Activated T-cell treated with anti-CD3 and anti-CD28 coated beads for 24 hours (primary cell): Measurements from ENCODE around the gene OMP.
"Not testable (repeated sequence)": the region's sequence is repeated elsewhere in the genome, so short reads cannot be mapped to it uniquely, and the experiment has no call there.

Experiments used
- DNase-seq: peaks from one replicate; pipeline ENCODE4 v3.0.0-alpha.2; 2020; ENCODE audit warnings: low read depth

Gene OMP, protein sequence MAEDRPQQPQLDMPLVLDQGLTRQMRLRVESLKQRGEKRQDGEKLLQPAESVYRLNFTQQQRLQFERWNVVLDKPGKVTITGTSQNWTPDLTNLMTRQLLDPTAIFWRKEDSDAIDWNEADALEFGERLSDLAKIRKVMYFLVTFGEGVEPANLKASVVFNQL

DNA sequence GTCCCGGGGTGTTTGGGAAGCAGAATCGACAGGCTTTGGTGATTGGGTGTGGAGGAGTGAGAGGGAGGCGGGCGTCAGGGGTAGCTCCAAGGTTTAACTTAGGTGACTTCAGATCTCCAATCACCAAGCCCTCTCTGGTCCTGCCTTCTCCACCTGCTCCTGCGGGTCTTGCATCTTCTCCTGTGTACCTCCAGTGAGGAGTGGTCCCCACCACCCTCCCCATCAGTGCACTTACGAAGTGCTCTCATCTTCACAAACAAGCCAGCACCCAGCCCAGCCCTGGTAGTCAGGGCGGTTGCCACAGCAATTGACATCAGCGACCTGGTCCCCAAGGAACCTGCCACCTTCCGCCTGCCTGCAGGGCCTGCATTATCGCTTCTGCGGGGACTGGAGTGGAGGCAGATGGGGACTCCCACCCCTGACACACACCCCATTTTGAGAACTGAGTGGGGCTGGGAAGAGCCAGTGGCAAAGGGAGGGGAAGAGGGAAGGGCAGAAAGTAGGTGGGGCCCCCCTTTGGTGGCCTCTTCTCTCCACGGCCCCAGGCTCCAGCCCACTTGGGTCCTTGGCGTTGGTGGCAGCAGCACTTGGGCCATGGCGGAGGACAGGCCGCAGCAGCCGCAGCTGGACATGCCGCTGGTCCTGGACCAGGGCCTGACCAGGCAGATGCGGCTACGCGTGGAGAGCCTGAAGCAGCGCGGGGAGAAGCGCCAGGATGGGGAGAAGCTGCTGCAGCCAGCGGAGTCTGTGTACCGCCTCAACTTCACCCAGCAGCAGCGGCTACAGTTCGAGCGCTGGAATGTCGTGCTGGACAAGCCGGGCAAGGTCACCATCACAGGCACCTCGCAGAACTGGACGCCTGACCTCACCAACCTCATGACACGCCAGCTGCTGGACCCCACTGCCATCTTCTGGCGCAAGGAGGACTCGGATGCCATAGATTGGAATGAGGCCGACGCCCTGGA, at the start of gene OMP:
Gene OMP, plus strand, starts transcription at position 595 of the 965 bp plus-strand sequence. Its CDS starts 0 bp downstream, at position 595.
- no peak for DNase-seq

DNA sequence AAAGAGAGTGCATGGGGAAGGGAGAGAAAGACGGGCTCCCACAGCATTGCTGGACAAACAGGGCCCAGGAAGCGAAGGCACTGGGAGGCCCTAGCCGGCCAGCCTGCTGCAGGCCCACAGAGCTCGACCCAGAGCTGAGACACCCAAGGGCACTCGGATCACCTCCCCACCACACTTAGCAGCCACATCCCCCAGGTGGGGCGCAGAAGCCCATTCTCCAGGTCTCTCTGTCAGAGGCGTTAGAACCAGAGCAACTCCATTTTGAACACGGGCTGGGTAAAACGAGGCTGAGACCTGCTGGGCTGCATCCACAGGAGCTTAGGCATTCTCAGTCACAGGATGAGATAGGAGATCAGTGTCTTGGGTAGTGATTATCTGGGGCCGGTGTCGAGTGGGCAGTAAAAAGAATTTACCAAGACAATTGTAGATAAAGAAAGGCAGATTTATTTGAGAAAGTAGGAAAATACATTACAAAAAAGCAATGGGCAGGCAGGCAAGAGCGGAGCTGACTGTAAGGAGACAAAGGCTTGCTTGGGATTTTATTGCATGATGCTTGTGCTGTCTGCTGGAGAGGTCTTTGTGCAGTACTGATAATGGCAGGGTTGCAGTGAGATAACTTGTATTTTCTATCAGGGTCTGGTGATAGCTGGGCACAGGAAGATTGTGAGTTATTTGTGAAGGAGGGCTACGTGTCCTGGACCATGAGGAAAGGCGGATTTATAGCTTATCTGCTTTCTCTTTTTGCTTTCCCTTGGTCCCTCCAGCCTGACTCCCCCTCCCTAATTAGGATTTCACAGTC, 49.2 kb upstream of the OMP start:
- no peak for DNase-seq

DNA sequence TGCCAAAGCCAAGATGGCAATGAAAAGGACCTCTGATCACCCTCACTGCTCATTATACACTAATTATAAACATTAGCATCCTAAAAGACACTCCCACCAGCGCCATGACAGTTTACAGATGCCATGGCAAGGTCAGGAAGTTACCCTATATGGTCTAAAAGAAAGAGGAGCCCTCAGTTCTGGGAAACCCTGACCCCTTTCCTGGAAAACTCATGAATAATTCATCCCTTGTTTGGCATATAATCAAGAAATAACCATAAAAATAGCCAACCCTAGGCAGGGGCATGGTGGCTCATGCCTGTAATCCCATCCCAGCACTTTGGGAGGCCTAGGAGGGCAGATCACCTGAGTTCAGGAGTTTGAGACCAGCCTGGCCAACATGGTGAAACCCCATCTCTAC, 48.6 kb upstream of the OMP start:
- DNase-seq = no peak

DNA sequence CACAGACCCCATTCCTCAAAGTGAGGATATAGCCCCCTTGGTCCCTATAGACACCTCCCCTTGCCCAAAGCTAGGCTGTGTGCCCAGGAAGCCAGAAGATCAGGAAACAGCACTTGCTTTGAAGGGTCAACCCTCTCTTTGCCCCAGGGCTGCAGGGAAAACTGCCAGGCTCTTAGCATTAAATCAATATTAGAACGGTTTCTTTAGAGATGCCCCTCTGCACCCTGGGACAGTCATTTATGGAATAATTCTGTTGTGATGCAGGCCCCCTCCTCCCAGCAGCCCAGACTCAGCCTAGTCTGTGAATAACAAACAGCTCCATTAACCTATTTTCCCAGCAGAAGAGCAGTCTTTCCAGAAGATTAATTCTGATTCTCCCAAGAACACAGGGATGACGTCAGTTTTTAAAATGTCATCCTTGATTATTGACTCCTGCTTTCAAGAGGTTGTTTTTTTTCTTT, 47.5 kb upstream of the OMP start:
- no peak for DNase-seq

DNA sequence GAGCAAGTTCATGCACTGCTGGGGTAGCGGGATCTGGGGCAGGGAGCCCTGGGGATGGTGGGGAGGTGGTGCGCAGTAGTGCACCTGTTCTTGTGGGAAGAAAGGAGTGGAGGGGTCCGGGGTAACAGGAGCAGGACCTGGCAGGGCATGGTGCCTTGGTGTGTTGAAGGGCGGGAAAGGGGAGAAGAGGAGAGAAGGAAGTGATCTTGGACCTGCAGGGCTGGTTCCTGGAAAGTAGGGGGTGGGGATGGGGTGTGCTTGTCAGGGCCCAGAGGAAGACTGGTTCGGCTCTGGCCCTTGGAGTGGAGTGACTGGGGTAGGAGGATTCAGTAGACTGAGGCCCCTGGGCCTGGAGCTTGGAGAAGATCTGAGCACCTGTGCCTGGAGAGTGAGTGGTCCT, 46.7 kb upstream of the OMP start:
- no peak for DNase-seq

DNA sequence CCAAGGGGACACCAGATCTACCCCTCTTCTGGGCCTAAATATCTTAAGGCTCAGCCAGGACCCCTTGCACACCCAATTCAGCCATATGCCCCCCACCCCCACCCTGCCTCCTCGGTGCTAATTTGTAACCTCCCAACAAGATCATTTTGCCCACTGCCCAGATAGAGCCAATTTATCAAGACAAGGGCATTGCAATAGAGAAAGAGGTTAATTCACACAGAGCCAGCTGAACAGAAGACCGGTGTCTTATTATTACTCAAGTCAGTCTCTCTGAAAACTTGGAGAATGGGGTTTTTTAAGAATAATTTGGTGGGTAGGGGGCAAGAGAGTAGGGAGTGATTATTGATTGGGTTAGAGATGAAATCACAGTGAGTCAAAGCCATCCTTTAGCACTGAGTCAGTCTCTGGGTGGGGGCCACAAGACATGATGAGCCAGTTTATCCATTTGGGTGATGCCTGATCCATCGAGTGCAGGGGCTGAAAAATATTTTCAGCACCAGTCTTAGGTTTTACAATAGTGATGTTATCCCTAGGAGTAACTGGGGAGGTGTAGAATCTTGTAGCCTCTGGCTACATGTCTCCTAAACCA, 45.7 kb upstream of the OMP start:
- no peak for DNase-seq

DNA sequence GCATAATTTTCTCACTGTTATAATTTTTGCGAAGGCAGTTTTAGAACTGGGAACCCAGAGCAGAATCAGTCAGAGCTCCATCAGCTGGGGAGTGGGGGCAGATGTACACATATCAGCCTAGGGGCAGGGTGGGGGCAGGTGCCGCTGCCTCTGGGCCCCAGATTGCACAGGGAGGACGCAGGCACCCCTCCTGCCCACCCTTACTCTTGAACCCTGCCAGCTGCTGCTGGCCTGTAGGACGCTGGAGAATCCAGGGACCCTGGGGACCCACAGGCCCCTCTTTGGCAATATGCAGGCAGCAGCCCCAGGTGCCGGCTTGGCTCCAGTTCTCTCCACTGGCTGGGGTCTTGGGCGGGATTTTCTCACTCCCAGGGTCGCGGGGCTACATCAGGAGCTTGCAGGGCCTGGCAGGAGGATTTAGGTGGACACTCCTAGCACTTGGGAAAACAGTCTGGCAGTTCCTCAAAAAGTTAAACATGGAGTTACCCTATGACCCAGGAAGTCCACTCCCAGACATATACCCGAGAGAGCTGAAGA, 44.6 kb upstream of the OMP start:
- DNase-seq = no peak

DNA sequence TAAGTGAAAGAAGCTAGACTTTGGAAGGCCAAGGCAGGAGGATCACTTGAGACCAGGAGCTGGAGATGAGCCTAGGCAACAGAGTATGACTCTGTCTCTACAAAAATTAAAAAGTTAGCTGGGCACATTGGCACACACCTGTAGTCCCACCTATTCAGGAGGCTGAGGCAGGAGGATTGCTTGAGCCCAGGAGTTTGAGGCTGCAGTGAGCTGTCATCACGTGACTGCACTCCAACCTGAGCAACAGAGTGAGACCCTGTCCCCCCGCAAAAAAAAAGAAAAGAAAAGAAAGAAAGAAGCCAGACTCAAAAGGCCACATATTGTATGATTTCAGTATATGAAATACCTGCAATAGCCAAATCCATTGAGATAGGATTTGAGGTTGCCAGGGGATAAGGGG, 43.7 kb upstream of the OMP start:
- DNase-seq = no peak

DNA sequence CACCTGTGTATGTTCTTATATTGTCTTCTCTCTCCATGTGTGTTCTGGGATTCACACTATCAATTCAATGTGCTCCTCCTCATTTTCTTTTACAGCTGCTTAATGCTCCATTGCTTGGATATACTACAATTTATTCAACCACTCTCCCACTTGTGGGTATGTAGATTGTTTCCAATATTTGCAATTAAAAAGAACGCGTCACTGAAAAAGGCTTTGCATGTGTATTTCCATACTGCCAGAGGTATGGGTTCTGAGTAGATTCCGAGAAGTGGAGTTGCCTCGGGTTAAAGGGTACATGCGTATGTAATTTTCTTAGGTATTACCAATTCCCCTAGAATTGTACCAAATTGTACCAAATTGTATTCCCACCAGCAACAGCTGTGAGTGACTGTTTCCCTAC, 42.8 kb upstream of the OMP start:
- DNase-seq = no peak

DNA sequence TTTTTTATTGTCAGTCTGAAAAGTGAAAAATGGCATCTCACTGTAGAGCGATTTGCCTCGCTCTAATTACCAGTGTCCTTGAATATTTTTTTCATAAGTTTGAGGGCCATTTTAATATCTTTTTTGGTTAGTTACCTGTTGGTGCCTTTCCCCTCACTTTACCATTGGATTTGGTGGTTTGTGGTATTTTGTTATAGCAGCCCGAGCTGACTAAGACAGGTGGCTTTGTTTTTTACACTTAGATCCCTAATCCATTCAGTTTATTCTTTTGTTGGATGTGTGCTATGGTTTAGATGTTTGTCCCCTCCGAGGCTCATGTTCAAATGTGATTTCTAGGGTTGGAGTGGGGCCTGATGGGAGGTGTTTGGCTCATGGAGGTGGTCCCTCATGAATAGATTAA, 42.4 kb upstream of the OMP start:
- DNase-seq = no peak

DNA sequence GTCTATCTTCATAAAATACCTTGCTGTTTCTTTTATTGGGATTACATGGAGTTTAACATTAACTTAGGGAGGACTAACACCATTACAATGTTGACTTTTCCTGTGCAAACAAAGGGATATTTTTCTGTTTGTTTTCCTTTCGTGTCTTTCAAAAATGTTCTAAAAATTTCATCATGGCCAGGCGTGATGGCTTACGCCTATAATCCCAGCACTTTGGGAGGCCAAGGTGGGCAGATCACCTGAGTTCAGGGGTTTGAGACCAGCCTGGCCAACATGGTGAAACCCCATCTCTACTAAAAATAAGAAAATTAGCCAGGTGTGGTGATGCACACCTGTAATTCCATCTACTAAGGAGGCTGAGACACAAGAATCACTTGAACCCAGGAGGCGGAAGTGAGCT, 41.4 kb upstream of the OMP start:
- DNase-seq = not testable (repeated sequence)

DNA sequence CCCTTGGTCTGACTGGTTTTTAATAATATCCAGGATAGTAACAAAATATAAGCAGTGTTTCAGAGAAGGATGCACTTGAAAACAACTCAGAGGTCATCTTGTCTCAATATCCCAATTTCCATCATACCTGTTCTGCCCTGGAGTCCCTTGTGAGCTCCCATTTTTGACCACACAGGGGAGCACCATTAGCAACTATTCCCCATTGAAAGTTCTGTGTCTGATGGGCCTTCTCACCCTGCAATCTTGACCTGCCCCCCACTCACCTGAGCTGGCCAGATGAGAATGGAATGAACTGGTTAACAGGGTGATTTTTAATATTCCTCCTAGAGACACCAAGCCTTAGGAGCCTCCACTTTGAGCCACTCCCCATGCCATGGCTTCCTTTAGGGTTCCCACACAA, 39.7 kb upstream of the OMP start:
- DNase-seq = no peak

DNA sequence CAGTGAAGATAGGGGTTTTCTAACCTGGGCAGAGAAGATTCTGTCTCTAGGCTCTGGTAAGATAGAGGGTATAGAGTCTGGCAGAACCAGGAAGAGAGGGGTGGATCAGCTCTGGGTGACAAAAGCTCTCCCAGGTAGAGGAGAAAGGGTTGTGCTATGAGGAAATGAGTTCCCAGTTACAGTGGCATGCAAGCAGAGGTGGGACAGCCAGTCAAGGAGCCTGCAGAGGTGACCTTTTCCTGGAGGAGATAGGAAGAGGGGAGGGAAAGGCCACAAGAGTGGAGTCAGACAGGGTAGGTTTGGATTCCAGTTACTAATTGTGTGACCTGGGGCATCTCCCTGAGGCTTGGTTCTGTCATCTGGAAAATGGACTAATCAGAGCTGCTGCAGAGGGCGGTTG, 39.2 kb upstream of the OMP start:
- DNase-seq = no peak

DNA sequence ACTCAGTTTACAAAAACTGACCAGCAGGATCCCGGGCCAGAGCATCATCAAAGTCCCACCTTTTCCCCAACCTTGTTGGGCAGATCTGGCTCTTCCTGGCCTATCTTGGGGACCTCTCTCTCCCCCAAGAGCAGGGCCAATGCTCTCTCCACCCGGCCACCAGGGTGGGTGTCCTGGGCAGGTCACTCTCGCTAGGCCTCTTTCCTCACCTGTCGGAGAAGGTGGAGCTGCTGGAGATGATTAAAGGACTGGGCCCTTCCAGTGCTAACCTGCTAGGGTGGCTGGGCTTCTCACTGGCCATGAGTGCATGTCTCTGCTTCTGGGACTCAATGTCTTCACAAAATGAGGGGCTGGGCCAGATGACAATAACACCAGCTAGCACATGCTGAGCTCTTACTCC, 38.8 kb upstream of the OMP start:
- DNase-seq = no peak

DNA sequence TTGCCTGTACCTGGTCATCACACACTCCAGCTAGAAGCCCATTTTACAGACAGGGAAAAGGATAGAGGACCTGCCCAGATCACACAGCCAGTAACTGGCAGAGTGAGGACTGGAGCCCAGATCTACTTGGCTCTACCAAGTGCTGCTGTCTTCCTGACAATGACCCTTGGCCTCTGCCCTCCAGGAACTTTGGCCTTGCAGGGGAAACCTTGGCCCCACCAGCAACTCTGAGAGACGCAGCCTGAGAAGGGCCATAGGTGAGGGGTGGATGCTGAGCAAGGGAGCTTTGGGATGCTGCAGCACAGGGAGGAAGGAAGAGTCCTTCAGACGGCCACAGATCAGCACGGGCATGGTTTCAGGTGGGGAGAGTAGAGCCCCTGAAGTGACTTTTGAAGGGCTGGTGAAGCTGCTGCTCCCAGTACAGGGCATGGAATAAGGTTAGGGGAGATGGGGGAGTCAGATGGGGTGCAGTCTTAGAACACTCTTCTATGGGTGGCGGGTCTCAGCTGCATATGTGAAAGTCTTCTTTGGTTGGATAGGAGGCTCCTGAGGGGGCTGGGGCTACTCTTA, 37.9 kb upstream of the OMP start:
- DNase-seq = no peak

DNA sequence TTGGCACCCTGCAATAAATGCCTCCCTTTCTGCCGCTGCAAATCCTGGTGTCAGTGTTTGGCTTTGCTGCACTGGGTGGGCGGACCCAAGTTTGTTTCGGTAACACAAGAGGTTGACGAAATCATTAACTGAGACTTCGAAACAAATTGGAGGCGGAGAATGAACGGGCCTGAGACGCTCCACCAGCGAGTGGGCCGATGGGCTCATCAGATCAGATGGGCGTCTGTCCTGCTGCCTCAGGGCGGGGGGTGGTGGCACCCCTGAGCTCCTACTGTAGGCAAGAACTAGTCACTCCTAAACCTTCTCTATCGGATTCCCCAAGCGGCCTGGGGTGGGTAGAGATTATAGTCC, 36.8 kb upstream of the OMP start:
- no peak for DNase-seq

DNA sequence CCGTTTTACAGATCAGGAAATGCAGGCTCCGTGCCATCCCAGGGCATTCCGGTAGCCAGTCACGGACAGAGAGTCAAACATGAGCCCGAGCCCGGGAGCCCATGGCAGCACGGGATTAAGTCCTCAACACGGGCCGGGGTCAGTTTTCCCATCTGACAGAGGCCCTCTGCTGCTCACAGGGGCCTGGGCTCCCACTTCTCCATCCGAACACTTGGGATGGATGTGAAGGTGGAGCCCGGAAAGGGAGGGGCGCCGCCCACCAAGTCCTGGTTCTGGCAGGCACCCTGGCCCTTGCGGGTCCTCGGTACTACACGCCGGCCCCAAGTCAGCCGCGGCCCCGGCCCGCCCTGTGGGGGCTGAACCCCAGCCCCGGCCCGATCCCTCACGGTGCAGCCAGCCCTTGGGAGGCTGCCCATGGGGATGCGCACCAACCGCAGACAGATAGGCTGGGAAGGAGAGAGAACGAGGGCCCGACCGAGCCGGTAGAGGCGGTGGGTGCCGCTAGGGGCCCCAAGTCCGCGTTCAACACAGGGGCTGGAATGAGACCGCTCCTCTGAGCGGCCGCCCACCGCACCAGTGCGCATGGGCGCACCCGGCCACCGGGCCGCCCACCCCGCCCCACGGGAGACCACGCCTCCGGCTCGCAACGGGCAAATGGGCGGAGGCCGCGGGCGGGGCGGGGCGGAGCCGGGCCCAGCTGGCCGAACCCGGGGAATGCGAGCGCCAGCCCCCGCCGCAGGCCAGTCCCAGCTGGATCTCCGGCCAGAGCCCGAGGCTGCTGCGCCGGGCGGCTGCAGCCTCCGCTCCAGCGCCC, 36.2 kb upstream of the OMP start, which contains the start of gene CAPN5:
Gene CAPN5, plus strand, starts transcription at position 743 of the 814 bp plus-strand sequence. CDS start 17,916 bp downstream, outside the sequence.
- DNase-seq = peak; percentile 83

DNA sequence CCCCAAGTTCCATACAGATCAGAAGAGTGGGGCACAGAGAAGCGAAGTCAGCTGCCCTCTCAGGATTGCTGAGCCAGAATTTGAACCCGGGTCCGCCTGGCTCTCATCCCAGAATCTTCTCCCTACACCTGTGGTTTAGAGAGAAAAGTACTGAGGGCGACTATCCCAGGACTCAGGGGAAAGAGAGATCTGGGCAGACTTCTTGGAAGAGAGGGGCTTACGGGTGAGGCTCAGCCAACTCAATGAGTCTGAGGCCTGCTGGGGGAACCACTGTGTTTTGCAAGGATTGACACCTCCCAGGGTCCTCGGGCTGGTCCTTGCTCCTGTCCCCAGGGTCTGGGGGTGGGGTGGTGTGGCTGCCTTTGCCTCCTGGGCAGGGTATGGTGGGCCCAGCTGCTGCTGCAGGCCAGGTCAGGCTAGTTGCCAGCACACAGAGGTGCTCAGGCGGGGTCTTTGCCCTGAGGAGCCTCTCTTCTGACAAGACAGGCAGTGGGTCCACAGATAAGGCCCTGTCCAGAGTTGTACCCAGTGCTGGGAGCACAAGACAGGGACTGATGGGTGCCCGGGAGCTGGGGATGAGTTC, 34.7 kb upstream of the OMP start:
- no peak for DNase-seq

DNA sequence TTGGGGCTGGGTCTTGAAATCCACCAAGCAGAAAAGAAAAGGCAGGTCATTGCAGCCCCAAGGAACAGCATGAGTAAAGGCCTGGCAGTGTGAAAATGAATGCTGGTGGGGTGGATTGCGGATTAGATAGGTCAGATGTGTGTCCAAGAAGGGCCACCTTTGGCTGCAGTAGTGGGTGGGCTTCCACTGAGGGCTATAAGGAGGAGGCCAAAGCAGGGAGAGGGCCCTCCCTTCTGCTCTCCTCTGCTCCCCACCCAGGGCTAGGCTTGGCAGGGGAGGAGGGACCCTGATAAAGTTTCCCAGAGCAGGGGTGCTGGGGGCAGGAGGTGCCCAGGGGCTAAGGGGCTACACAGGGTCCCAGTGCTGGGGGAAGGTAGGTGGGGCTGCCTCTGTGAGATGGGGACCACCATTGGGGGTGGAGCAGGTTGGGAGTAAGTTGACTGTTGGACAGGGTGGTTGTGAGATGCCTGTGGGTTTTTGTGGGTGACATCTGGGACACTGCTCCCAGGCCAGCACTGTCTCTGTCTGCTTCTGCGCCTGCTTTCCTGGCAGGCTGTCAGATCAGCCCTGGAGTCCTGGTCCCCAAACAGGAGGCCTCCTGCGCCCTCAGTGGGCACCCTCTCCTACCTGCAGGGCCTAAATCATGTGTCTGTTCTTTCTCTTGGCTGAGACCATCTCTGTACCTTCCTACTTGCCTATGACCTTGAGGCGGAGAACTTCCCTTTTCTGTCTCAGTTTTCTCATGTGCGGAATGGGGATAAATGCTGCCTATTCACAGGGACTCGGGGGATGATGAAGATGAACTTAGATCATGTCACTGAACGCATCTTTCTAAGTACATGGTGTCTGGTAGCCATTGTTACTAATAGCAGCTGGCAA, 33.9 kb upstream of the OMP start:
- no peak for DNase-seq
